GM18526 (cell line): ENCODE results near the gene LSS.

ENCODE experiments used
- POLR2A ChIP-seq: IDR thresholded peaks from 3 replicates; pipeline ENCODE4 v1.6.1; 2011; ENCODE audit not compliant: insufficient read length; ENCODE audit errors: extremely low read depth

The LSS gene

DNA sequence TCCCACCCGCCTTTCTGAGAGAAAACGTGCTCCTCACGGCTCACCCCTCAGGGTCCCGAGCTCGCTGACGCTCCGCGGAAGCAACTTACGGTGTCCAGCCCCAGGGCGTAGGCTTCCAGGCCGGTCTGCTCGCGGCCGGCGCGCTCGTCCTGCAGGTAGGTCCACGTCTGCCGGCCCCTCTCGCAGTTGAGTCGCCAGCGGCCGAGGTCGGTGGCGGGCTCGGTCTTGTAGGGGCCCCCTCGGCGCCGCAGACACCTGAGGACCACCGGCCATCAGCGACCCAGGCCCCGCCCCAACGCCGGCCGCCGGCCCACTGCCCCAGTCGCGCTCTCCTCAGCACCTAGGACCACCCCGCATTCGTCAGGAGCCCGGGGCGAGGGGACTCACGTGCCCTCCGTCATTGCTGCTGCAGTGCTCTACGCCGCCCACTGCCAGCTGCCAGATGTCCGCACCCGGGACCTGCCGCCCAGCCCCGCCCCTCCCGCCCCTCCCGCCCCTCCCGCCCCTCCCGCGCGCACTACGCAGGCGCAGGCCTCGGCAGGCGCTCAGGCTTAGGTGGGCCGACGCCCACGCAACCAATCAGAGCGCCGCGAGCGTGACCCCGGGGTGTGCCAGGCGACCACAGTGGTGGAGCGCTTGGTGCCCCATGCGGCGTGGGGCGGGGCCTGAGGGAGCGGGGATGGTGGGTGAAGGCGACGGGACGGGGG, at the start of gene LSS:
Gene LSS (minus strand): TSS at position 430 of the 707 bp plus-strand sequence. CDS start 29 bp downstream, at position 401.
- peak; percentile 82 for TF ChIP-seq POLR2A

GRCh38 chr21:46274797-46275390, 46.3 kb upstream of the LSS start:
- TF ChIP-seq POLR2A: no peak

DNA sequence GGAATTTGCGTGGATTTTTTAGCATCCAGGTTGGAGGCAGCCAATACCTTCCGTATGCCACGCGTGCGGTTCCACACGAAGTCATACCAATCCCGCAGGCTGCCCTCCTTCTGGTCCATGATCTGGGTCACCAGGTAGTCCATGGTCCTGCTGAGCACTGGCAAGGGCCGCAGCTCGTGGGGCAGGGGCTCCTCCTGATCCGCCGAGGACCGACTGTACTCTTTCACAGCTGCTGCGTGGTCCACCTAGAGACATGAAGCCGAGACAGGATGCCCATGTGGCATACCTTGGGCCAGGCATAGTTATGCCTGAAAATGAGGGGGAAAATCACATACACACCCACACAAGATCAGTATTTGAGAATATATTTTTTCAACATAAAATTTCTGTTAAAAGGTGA, 44.8 kb upstream of the LSS start:
- no peak for TF ChIP-seq POLR2A

GRCh38 chr21:46269466-46269865, 40.9 kb upstream of the LSS start:
- TF ChIP-seq POLR2A: no peak

DNA sequence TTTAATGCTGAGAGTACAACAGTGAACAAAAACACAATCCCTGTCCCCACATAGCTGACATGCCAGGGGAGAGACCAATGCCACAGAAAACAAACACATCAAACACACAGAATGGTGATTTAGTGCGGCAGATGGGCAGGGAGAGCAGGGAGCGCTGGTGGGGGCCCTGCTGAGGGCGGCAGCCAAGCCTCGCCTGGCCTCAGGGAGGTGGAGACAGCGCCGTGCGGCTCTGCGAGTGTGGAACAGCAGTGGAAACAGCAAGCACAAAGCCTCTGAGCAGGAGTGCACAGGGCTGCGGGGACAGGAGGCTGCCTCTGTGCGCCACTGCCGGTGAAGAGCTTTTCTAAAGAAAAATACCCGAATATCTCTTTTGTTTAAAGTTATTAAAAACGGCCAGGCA, 39.8 kb upstream of the LSS start:
- TF ChIP-seq POLR2A: no peak

GRCh38 chr21:46266946-46267345, 38.4 kb upstream of the LSS start:
- TF ChIP-seq POLR2A: no peak

DNA sequence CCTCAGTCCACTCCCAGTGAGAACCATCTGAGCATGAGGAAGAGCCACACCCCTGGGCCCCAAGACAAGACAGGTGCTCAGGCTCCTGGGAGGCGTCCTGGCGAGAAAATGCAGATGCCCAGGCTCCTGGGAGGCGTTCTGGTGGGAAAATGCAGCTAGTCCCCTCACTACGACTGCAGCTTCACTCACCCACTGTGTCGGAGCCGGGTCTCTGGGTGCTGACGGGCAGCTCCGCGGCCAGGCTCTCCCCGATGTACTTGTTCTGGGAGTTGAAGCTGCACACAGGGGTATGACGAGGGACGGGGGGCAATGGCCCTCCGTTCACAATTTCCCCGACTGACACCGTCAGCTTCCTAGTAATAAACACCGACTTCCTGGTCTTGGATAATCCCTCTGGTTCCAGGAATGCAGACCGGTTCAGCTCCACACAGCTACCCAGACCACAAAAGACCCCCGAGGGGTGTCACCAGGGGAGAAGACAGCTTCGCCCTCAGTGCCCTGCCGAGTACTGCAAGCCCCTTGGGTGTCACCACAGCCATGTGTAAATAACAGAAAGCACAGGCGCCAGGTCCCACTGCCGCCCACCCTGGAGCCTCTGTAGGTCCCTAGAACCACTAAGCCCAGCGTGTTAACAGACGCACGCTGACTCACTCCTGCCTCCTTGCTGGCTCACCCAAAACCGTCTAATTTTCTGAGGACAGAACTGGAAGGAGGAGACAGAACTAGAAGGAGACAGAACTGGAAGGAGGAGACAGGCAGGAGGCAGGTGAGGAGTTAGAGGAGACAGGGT, 37.4 kb upstream of the LSS start:
- no peak for TF ChIP-seq POLR2A

- no peak for TF ChIP-seq POLR2A
These were observed 36.1 kb upstream of the LSS start for GRCh38 chr21:46264690-46265144.

DNA sequence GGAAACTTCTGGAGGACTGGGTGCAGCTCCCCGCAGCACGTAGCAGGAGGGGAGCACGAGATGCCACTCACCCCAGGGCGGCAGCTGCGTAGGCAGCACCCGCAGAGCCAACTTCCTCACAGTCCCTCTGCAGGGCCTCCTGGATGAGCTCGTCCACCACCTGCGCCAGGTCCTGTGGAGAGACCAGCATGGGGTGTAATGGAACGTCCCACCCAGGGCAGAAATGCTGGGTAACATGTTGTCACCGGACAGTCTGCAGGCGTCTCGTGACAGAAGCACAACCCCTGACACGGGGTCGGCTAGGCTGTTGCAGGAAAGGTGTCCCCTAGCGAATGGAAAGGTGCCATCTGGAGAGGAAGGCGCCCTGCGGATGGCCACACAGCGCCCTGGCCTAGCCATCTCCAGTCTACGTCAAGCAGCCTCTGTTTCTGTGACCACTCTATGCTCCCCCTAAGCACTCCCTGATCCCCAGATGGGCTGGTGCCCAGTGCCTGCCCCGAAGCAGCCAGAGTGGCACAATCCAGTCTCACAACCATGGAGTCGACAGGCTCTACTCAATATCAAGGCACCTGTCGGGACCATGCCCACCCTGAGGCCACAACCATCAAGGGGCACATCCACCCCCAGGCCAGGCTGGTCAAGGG, 35.6 kb upstream of the LSS start:
- TF ChIP-seq POLR2A: no peak

DNA sequence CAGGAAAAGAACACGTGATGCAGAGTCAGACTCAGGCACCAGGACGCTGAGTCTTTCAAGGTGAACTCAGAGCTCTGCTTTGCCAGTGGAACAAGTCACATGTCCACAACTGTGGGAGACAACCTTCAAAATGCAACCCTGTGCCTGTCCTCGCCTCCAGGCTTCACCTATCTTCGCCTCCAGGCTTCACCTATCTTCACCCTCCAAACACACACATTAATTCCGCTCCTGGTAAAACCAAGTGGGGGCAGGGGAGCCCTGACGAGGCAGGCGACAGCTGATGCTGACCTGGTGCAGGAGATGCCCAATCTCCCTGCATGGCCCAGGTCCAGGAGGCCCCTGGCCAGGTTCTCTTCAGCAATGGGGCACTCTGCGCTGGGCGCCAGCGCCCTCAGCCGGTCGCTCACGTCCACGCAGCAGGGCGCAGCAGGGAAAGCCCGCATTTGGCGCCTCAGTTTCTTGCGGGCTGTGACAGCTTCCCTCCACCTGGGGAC, 28.0 kb upstream of the LSS start:
- no peak for TF ChIP-seq POLR2A

DNA sequence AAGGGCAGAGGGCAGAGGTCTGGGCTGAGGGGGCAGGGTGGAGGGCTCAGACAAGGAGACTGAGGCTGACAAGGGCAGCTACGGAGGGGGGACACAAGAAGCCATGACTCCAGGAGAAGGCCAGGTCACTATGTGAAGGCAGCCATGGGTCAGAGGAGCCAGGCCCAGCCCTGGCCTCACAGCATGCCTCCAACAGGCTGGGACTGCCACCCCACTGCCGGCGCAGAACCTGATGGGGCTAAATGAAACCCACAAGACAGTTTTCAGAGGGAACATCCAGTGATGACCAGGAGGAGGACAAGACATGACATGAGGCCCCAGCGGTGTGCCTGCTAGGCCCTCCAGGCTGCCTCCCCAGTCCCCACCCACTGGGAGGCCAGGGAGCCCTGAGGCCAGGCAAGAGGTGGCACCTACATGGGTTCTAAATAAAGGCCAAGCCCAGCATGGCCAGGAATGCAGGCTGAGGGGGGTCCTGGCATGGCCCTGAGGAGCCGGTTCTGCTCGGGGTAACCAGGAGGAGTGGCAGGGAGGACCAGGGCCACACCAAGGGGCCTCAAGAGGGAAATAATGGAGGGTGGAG, 27.3 kb upstream of the LSS start:
- no peak for TF ChIP-seq POLR2A

DNA sequence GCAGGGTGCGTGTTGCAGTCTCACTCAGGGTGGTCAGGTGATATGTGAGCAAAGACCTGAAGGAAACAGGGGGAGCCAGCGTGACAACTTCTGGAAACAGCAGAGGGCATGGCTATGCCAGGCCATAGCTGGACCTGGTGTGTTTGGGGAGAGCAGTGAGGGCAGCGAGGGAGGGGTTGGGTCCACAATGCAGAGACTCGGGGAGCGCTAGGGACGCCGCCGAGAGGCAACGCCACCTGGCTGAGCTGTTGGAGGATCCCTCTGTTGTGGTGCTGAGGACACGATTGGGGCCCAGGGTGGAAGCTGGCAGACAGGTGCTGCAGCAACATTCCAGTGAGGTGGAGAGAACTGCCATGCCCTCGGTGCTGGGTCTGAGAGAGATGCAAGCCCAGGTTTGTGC, 26.6 kb upstream of the LSS start:
- no peak for TF ChIP-seq POLR2A

- TF ChIP-seq POLR2A: no peak
These were observed 25.8 kb upstream of the LSS start for GRCh38 chr21:46254208-46254975.

- no peak for TF ChIP-seq POLR2A
These were observed 25.1 kb upstream of the LSS start for GRCh38 chr21:46253610-46254124.
